ENCODE results near the gene ZFHX2.

Gene ZFHX2

DNA sequence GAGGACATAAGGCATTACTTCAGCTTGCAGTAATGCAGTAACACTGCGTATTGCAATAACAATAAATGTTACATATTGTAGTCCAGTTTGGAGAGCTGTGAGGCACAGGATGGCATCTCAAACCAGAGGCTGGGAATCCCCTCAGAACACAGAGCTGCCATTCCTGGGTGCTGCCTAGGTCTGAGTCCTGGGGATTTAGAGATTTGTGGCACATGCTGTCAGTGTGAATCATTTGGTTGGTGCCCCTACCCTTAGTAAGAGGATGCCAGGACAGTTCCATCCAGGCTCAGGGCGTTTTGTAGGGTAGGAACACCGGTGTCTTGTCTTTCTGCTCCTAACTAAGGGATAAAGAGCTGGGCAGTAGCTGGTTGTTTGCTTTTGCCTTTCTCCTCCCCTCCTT, 22.5 kb downstream of the ZFHX2 start:
- Histone ChIP-seq H3K4me1 (ENCODE audit: control insufficient read depth, insufficient read depth, low read length, unreplicated experiment) (no peaks in the 10 kb centered on the region), H3K27me3 (ENCODE audit: insufficient read depth, low read length) (no peaks in the 10 kb centered on the region), H3K79me2 (ENCODE audit: control insufficient read depth, insufficient read depth, low read length, unreplicated experiment) (no peaks in the 10 kb centered on the region), H2AFZ (ENCODE audit: low read length, unreplicated experiment) (no peak overlapping the region), H3K27ac (ENCODE audit: low read depth, low read length) (no peak overlapping the region), H3K36me3 (ENCODE audit: insufficient read depth, low read length) (no peaks in the 10 kb centered on the region), H3K4me3 (ENCODE audit: low read depth, low read length) (no peak overlapping the region)

DNA sequence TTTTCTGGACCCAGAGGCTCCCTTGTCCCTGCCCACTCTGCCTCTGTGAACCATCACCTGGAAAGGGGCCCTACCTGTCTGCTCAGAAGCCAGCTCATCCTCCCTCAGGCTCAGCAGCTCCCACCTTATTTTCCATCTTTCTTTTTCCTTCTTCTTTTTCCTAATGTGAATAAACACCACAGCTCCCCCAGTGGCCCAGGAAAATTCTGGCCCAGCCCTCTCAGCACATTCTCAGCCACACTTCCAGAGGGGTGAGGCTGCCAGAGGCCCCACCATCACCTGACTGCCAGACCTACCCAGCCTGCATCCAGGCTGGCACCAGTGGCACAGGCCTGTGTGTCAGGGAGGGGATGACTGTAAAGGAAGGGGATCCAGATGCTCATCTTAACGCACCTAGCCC, 23.0 kb downstream of the ZFHX2 start:
- Histone ChIP-seq H3K27ac (ENCODE audit: low read depth, low read length) (no peak overlapping the region), H3K27me3 (ENCODE audit: insufficient read depth, low read length) (no peaks in the 10 kb centered on the region), H3K4me3 (ENCODE audit: low read depth, low read length) (no peak overlapping the region), H3K4me1 (ENCODE audit: control insufficient read depth, insufficient read depth, low read length, unreplicated experiment) (no peaks in the 10 kb centered on the region), H2AFZ (ENCODE audit: low read length, unreplicated experiment) (no peak overlapping the region), H3K36me3 (ENCODE audit: insufficient read depth, low read length) (no peaks in the 10 kb centered on the region), H3K79me2 (ENCODE audit: control insufficient read depth, insufficient read depth, low read length, unreplicated experiment) (no peaks in the 10 kb centered on the region)

DNA sequence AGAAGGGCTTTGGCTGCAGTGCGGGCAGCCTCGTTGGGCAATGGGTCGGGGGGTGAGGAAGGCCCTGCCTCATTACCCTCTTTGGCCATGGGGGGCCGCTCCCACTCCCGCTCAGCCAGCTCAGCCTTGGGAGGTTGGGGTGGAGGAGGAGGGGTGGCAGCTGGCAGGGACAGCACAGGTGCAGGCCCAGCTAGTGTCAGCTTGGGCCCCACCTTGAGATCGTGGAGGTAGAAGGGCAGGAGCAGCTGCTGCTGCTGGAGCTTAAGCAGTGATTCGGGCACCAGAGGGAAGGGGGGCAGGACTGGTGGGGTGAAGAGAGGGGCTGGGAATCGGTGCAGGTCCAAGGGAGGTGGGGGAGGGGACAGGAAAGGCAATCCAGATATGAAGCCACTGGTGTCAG, 26.0 kb downstream of the ZFHX2 start:
- Histone ChIP-seq H3K27me3 (ENCODE audit: insufficient read depth, low read length) (no peaks in the 10 kb centered on the region), H2AFZ (ENCODE audit: low read length, unreplicated experiment) (no peak overlapping the region), H3K79me2 (ENCODE audit: control insufficient read depth, insufficient read depth, low read length, unreplicated experiment) (no peaks in the 10 kb centered on the region), H3K27ac (ENCODE audit: low read depth, low read length) (no peak overlapping the region), H3K36me3 (ENCODE audit: insufficient read depth, low read length) (no peaks in the 10 kb centered on the region), H3K4me1 (ENCODE audit: control insufficient read depth, insufficient read depth, low read length, unreplicated experiment) (no peaks in the 10 kb centered on the region), H3K4me3 (ENCODE audit: low read depth, low read length) (no peak overlapping the region)

DNA sequence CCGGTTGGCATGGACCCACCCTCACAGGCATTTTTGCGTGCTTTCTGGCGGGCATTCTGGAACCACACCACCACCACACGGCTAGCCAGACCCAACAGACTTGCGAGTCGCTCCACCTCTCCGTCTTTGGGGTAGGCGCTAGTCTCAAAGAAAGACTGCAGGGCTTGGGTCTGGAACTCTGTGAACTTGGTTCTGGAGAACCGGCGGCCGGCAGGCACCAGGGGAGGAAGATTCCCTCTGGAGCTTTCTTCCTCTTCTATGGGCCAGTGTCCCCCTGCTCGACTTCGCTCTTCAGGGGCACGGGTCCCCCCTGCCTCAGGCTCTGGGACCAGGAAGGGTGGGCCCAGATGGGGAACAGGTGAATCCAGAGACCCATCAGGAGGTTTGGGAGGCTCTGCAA, 26.6 kb downstream of the ZFHX2 start:
- Histone ChIP-seq H3K36me3 (ENCODE audit: insufficient read depth, low read length) (no peaks in the 10 kb centered on the region), H2AFZ (ENCODE audit: low read length, unreplicated experiment) (no peak overlapping the region), H3K4me1 (ENCODE audit: control insufficient read depth, insufficient read depth, low read length, unreplicated experiment) (no peaks in the 10 kb centered on the region), H3K27ac (ENCODE audit: low read depth, low read length) (no peak overlapping the region), H3K79me2 (ENCODE audit: control insufficient read depth, insufficient read depth, low read length, unreplicated experiment) (no peaks in the 10 kb centered on the region), H3K4me3 (ENCODE audit: low read depth, low read length) (no peak overlapping the region), H3K27me3 (ENCODE audit: insufficient read depth, low read length) (no peaks in the 10 kb centered on the region)

DNA sequence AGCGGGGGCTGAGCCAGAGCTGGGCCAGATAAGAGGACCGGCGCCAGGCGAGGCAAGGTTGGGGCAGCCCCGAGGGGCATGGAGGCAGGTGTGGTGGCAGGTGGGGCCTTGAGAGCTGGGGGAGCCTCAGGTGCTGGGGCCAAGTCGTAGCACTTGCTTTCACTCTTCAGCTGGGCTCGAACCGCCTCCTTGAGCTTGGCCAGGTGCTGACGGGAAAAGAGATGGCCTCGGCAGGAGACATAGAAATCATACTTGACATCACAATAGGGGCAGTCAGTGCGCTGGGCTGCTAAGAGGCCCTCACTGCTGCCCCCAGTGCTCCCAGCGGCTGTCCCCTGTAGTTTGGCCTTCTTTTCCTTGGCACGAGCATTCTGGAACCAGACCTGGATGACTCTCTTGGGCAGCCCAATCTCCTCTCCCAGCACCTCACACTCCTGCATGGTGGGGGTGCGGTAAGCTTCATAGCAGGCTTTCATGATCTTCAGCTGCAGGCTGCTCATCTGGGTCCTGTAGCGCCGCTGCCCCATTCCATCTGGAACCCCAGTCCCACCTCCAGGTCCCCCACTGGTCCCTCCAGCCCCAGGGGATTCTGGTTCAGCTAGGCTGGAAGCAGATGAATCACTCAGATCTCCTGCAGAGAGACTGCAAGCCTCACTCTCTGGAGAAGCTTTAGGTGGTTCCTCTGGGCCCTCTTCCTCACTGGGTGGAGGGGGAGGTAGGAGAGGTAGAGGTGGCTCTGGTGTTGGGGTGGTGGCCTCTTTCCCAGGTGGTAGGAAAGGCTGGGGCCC, 28.1 kb downstream of the ZFHX2 start:
- no peaks in the 10 kb centered on the region for H3K36me3 ChIP-seq (ENCODE audit: insufficient read depth, low read length)
- H3K79me2 ChIP-seq (ENCODE audit: control insufficient read depth, insufficient read depth, low read length, unreplicated experiment), result no peaks in the 10 kb centered on the region
- H3K27me3 ChIP-seq (ENCODE audit: insufficient read depth, low read length), result no peaks in the 10 kb centered on the region
- H3K4me1 ChIP-seq (ENCODE audit: control insufficient read depth, insufficient read depth, low read length, unreplicated experiment), result no peaks in the 10 kb centered on the region
- no peak overlapping the region for H3K27ac ChIP-seq (ENCODE audit: low read depth, low read length)
- H2AFZ ChIP-seq (ENCODE audit: low read length, unreplicated experiment), result no peak overlapping the region
- no peak overlapping the region for H3K4me3 ChIP-seq (ENCODE audit: low read depth, low read length)

DNA sequence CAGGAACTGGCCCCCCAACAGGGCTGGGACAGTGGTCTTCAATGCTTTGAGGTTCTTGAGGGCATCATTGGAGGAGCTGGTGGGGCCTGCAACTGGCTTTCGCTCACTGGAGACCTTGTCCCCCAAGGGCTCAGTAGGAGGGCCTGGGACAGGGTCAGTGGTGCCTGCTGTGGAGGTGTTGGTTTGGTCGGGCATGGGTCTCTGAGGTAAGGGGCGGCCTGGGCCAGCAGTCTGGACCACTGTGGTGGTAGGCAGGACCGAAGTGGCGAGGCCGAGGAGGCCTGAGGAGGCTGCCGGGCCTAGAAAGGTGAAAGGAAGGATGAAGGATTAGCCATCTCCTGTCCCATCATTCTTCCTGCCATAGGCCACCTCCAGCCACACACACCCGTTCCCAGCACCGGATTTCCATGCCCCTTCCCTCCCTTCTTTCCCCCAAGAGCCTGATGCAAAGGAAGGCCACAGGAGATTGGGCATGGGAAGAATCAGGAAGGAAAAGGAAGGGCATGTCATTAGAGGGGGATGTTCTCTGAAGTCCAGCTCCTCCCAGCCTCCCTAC, 28.8 kb downstream of the ZFHX2 start:
- Histone ChIP-seq H3K27ac (ENCODE audit: low read depth, low read length) (no peak overlapping the region), H2AFZ (ENCODE audit: low read length, unreplicated experiment) (no peak overlapping the region), H3K36me3 (ENCODE audit: insufficient read depth, low read length) (no peaks in the 10 kb centered on the region), H3K4me1 (ENCODE audit: control insufficient read depth, insufficient read depth, low read length, unreplicated experiment) (no peaks in the 10 kb centered on the region), H3K4me3 (ENCODE audit: low read depth, low read length) (no peak overlapping the region), H3K27me3 (ENCODE audit: insufficient read depth, low read length) (no peaks in the 10 kb centered on the region), H3K79me2 (ENCODE audit: control insufficient read depth, insufficient read depth, low read length, unreplicated experiment) (no peaks in the 10 kb centered on the region)

DNA sequence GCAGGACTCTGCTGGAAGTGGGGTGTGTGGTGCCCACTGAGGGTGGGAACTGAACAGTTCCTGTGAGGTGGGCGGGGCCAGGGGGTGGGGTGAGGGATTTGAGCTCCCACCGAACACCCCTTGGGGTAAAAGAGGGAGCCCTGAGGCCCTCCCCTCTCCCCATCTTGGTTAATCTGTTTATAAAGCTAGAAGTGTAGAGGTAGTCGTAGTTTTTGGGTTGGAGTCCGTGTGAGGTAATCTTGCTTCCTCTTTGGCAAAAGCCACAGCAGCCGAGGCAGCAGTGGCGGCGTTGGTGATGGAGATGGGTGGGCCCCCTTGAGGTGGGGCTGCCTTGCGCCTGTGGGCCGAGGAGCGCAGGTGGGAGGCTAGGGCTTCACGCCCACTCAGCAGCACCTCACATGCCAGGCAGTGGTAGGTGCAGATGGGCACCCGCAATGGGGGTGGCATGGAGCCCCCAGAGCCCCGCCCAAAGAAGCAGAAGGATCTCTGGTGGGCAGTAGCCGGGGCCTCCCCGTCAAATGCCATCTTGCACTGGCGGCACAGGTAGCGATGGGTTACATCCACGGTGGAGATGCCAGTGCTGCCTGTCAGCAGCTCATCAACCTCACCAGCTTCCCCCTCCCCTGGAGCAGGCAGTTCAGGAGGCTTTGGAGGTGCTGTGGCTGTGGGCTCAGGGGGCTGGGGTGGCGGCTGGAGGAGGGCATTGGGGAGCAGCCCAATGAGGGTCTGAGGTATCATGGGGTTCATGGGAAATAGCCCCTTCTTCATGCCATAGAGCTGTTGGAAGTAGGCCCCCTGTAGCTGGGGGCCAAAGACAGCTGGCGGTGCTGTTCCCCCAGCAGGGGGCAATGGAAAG, 29.6 kb downstream of the ZFHX2 start:
- Histone ChIP-seq H3K4me3 (ENCODE audit: low read depth, low read length) (no peak overlapping the region), H3K4me1 (ENCODE audit: control insufficient read depth, insufficient read depth, low read length, unreplicated experiment) (no peaks in the 10 kb centered on the region), H2AFZ (ENCODE audit: low read length, unreplicated experiment) (no peak overlapping the region), H3K36me3 (ENCODE audit: insufficient read depth, low read length) (no peaks in the 10 kb centered on the region), H3K27me3 (ENCODE audit: insufficient read depth, low read length) (0 out of 2 replicates have a peak, but pooled peaks cover 3% of the 10 kb centered on the region), H3K27ac (ENCODE audit: low read depth, low read length) (no peak overlapping the region), H3K79me2 (ENCODE audit: control insufficient read depth, insufficient read depth, low read length, unreplicated experiment) (no peaks in the 10 kb centered on the region)

DNA sequence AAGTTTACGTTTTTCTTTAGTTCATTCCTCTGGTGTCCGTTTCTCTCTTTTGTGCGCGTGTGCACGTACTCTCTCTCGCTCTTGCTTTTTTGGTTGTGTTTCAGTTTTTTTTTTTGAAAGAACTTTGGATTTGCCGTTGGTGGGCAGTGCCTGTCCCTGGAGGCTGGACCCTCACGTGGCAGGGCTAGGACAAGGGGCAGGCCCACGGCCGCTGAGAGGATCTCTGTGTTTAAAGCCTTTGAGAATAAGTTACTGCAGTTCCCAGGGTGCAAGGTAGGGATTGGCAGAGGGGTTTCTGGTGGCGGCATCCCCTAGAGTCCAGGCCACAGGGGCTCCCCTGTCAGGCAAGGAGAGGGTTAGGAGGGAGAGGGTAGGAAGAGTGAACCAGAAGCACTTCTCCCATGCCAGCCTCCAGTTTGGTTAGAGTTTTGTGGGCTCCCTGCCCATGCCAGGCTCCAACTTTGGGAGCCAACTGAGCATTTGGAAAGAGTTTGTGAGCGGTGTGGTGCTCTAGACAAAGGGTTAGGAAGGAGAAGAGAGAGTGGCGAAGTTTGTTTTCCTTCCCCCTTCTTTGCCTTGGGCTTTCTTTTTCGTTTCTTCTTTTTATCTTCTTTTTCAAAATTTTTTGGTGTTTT, 30.5 kb downstream of the ZFHX2 start:
- H2AFZ ChIP-seq (ENCODE audit: low read length, unreplicated experiment), result no peak overlapping the region
- H3K36me3 ChIP-seq (ENCODE audit: insufficient read depth, low read length), result no peaks in the 10 kb centered on the region
- no peak overlapping the region for H3K27ac ChIP-seq (ENCODE audit: low read depth, low read length)
- H3K4me3 ChIP-seq (ENCODE audit: low read depth, low read length), result no peak overlapping the region
- no peaks in the 10 kb centered on the region for H3K79me2 ChIP-seq (ENCODE audit: control insufficient read depth, insufficient read depth, low read length, unreplicated experiment)
- H3K27me3 ChIP-seq (ENCODE audit: insufficient read depth, low read length), result 0 out of 2 replicates have a peak, but pooled peaks cover 3% of the 10 kb centered on the region
- no peaks in the 10 kb centered on the region for H3K4me1 ChIP-seq (ENCODE audit: control insufficient read depth, insufficient read depth, low read length, unreplicated experiment)

DNA sequence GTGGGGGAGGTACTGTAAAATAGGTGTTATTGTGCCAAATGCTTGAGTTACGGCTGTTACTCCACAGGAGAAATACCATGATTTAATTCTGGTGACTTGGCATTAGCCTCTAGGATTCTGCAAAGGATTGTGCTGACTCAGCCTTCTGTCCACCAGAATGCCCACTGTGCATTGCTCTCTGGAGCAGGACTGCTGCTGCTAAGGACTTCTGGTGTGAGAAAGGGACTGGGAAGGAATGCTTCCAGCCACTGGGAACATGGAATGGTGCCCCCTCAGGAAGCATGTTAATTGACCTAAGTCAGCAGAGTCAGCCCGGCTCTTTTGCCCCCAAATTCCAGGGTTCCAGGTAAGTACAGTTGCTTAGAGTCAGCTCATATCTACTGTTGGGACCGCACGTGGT, 32.9 kb downstream of the ZFHX2 start:
- Histone ChIP-seq H3K4me1 (ENCODE audit: control insufficient read depth, insufficient read depth, low read length, unreplicated experiment) (no peaks in the 10 kb centered on the region), H2AFZ (ENCODE audit: low read length, unreplicated experiment) (no peak overlapping the region), H3K27ac (ENCODE audit: low read depth, low read length) (no peak overlapping the region), H3K4me3 (ENCODE audit: low read depth, low read length) (no peak overlapping the region), H3K36me3 (ENCODE audit: insufficient read depth, low read length) (no peaks in the 10 kb centered on the region), H3K79me2 (ENCODE audit: control insufficient read depth, insufficient read depth, low read length, unreplicated experiment) (no peaks in the 10 kb centered on the region), H3K27me3 (ENCODE audit: insufficient read depth, low read length) (0 out of 2 replicates have a peak, but pooled peaks cover 3% of the 10 kb centered on the region)

DNA sequence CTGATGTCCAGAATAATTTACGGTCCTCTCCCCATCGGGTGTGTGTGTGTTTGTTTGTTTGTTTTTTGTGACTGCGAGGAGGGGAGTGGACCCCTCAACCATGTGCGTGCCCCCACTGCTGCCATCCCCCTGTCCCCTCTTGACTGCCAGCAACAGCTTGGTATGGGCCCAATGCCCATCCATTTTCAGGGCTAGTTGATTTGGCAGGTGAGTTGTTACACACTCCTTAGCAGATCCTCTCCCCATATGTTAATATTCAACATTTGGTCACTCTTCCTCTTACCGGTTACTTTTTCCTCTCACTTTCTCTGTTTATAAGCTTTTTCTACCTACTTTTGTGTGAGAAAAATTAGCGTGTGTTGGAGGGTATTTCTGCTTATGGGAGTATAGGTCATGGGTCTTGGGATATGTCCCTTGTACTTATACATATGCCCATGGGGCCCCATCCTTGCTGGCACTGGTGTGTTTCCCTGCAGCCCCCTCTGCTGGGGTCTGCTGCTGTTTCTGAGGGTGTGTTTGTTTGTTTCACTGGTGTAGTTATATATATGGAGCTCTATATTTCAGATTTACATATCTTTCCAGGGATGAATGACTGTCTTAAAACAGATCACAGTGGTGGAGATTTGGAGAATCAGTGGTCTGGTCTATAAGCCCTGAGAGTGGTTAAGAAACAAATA, 33.8 kb downstream of the ZFHX2 start:
- 0 out of 2 replicates have a peak, but pooled peaks cover 3% of the 10 kb centered on the region for H3K27me3 ChIP-seq (ENCODE audit: insufficient read depth, low read length)
- no peaks in the 10 kb centered on the region for H3K4me1 ChIP-seq (ENCODE audit: control insufficient read depth, insufficient read depth, low read length, unreplicated experiment)
- no peak overlapping the region for H2AFZ ChIP-seq (ENCODE audit: low read length, unreplicated experiment)
- H3K79me2 ChIP-seq (ENCODE audit: control insufficient read depth, insufficient read depth, low read length, unreplicated experiment), result no peaks in the 10 kb centered on the region
- H3K4me3 ChIP-seq (ENCODE audit: low read depth, low read length), result no peak overlapping the region
- no peak overlapping the region for H3K27ac ChIP-seq (ENCODE audit: low read depth, low read length)
- no peaks in the 10 kb centered on the region for H3K36me3 ChIP-seq (ENCODE audit: insufficient read depth, low read length)

All from ACC112 (cell line).